Spleen (tissue), 13 donors: ENCODE data around the gene RARA. TPM values are rescaled to one million over a fixed set of nuclear protein-coding genes. Genes with fewer than 3 reads are reported as not detected.
A peak's percentile ranks its signal among the peaks of the same experiment; 100 is the strongest.

Experiments used
- DNase-seq: peaks from one replicate; pipeline ENCODE4 v3.0.0-alpha.2; 2020
- H3K27ac ChIP-seq, 8 donors: fragments of 200-600 bp; sonication (generic) in 7 of 8; 1 replicate in 4 of 8; 2 replicates in 4 of 8; pipeline versions ENCODE4 v1.5.0 to v1.8.0; 2016 to 2021; ENCODE audit warnings: inconsistent platforms in 4 of 8, mild to moderate bottlenecking in 4 of 8, moderate library complexity in 1 of 8
- H3K27me3 ChIP-seq, 7 donors: fragments of 200-600 bp; sonication (generic) in 6 of 7; replicated peaks in 1 of 7; 1 replicate in 4 of 7; 2 replicates in 3 of 7; pipeline versions ENCODE4 v1.5.0 to v1.8.0; 2016 to 2021; ENCODE audit warnings: inconsistent platforms in 3 of 7, mild to moderate bottlenecking in 1 of 7
- H3K36me3 ChIP-seq, 6 donors: fragments of 200-600 bp; sonication (generic) in 5 of 6; 1 replicate in 4 of 6; 2 replicates in 2 of 6; pipeline versions ENCODE4 v1.5.0 to v1.8.0; 2016 to 2021; ENCODE audit warnings: inconsistent platforms in 2 of 6
- H3K4me1 ChIP-seq, 6 donors: fragments of 200-600 bp; sonication (generic) in 5 of 6; 1 replicate in 3 of 6; 2 replicates in 3 of 6; pipeline versions ENCODE4 v1.5.0 to v1.8.0; 2016 to 2021; ENCODE audit warnings: inconsistent platforms in 3 of 6
- H3K4me3 ChIP-seq, 8 donors: fragments of 200-600 bp; sonication (generic) in 7 of 8; 1 replicate in 4 of 8; 2 replicates in 4 of 8; pipeline versions ENCODE4 v1.5.0 to v1.8.0; 2016 to 2021; ENCODE audit warnings: inconsistent platforms in 4 of 8, mild to moderate bottlenecking in 4 of 8, moderate library complexity in 2 of 8
- H3K9me3 ChIP-seq, 8 donors: fragments of 200-600 bp; sonication (generic) in 7 of 8; 1 replicate in 4 of 8; 2 replicates in 4 of 8; pipeline versions ENCODE4 v1.5.0 to v1.8.0; 2016 to 2021; ENCODE audit warnings: inconsistent platforms in 4 of 8
- POLR2A ChIP-seq, 3 donors: fragments of 450-650 bp; IDR thresholded peaks; one replicate each; pipeline ENCODE4 v1.5.1; 2017; ENCODE audit warnings: antibody characterized with exemption in 3 of 3, mild to moderate bottlenecking in 1 of 3
- POLR2AphosphoS5 ChIP-seq, 3 donors: sonication (generic); formaldehyde crosslinking; IDR thresholded peaks; one replicate each; pipeline ENCODE4 v1.5.1; 2017; ENCODE audit warnings: antibody characterized with exemption in 3 of 3
- WGBS, 5 donors: extraction: QIAGEN DNeasy Blood & Tissue Kit in 3 of 5; methylation state at CpG; one replicate each; pipeline versions ENCODE4 v1.1.5 to v1.1.7; 2013 to 2018; 5-methylcytosine and 5-hydroxymethylcytosine counted together
- intact Hi-C: fragments of 100-400 bp; cut with DNase I; formaldehyde crosslinking; loops from one replicate; pipeline ENCODE4 v1.15.0; 2023; ENCODE audit warnings: low total_unique reads
- long read RNA-seq, 2 donors: transcript quantifications; one replicate each; lab custom pipeline, GENCODE V29; 2026
- polyA plus RNA-seq, 3 donors: library from polyadenylated mRNA; stranded (reverse); fragments of 200-250 nt; gene quantifications; one replicate each; pipeline ENCODE4 v1.2.1, GENCODE V29; 2013
- total RNA-seq, 7 donors: library from RNA; depleted of rRNA in 3 of 7; stranded (reverse); fragments of >200 nt in 3 of 7; fragmentation: NEBNext Ultra II Directional in 4 of 7; extraction: Animal tissue kit (Norgen Biotek cat#: 25700) in 4 of 7; gene quantifications; one replicate each; pipeline versions ENCODE4 v1.1.0 to v1.2.1, GENCODE V29; 2016 to 2021
- TF ChIP-seq, protein P1 (sequence below), 11 experiments: fragments of 200-600 bp in 7 of 11; fragments of 450-650 bp in 4 of 11; sonication (generic) in 4 of 11; IDR thresholded peaks in 8 of 11; conservative IDR thresholded peaks in 3 of 11; 1 replicate in 7 of 11; 2 replicates in 4 of 11; pipeline versions ENCODE4 v1.4.0 to v1.8.0; 2016 to 2021; ENCODE audit warnings: antibody characterized with exemption in 11 of 11, inconsistent platforms in 4 of 11, mild to moderate bottlenecking in 1 of 11
- donor health status: healthy with polysubstance abuse.
- donor health status: DM: no; HTN: no; CAD: no; lungs with moderate emphysema.
- donor health status: DM: no; HTN: no; CAD: no.
- donor health status: Bipolar disorder and iron deficiency.
- donor health status: healthy.
- donor health status: DM: no; HTN: no; CAD: no.
- donor health status: DM: yes; HTN: yes; CAD: no.

RARA gene
- total RNA-seq = 10 to 100 TPM; 56.6 to 95.1 (median 71.2) TPM
- 10 to 100 TPM; 13.3 to 28.3 (median 14.8) TPM for polyA plus RNA-seq
- long read RNA-seq, donor 1, transcript RARA-202 (8 exons, 2,285 nt) = major isoform, 7 of 21 reads
- long read RNA-seq, donor 1, transcript RARA-204 (9 exons, 2,024 nt) = minor isoform, 5 of 21 reads
- long read RNA-seq, donor 1, partial matches to known transcripts = 8 of 21 reads
- long read RNA-seq, donor 1, other reads (novel, unspliced or antisense) = 0 of 21 reads
- long read RNA-seq, donor 2, partial matches to known transcripts = 5 of 11 reads
- long read RNA-seq, donor 2, other reads (novel, unspliced or antisense) = 0 of 11 reads

DNA sequence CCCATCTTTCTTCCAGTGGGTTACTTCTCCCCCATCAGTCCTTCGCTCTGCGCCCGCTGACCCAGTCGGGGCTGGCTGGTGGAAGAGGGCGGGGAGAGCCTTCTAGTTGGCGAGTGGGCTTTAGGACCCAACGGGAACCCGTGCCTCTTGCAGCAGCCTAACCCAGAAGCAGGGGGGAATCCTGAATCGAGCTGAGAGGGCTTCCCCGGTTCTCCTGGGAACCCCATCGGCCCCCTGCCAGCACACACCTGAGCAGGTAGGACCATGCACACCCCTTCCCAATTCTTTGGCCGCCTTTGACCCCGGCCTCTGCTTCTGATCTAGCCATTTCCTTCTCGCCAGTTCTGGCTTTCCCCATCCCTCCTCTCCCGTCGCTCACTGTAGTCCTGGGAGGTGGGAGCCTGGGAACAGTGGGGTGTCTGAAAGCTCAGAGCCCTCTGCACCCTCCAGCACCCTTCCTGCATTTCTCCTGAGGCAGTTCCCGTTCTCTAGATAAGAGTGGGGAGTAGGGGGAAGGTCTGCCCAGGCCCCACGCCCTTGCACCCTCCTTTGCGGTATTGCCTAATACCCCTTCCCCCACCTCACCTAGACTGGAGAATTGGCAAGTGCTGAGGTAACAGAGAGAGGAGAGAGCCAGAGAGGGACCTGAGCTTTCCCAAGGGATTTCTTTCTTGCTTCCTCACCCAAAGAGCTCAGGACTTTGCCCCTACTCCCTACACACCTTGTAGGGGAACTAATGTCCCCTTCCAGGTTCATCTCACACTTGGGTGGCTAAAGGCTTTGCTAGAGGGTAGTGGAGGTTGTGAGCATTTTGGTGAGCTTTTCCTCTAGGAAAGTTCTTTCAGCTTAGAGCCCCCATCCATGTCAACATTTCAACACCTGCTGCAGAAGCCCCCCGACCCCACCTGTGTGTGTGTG lies at the start of gene RARA:
Gene RARA, plus strand, starts transcription at position 150 of the 918 bp plus-strand sequence. CDS start 22,039 bp downstream, outside the sequence.
- Histone ChIP-seq H3K36me3 (no peaks in the 10 kb centered on the region), H3K4me1 (peaks cover 60 to 97% (median 85%) of the 10 kb centered on the region in 6 donors), H3K4me3 (peak within 1 kb of the TSS; percentile 16 to 71 (median 38)), H3K27me3 (no peaks in the 10 kb centered on the region), H3K9me3 (no peaks in the 10 kb centered on the region), H3K27ac (peak within 1 kb of the TSS; percentile 16 to 89 (median 84))
- whole genome bisulfite sequencing, 5 donors = 15 to 22% (median 16%) methylated on average over 19 to 20 of the region's 20 CpGs
- DNase-seq = peak; percentile 87
- peak in 1 of 3 donors; percentile 19 for TF ChIP-seq POLR2AphosphoS5 (IDR thresholded peaks at IDR 0.05)
- no peak for TF ChIP-seq POLR2A (IDR thresholded peaks at IDR 0.05)
- TF ChIP-seq, protein P1, sequence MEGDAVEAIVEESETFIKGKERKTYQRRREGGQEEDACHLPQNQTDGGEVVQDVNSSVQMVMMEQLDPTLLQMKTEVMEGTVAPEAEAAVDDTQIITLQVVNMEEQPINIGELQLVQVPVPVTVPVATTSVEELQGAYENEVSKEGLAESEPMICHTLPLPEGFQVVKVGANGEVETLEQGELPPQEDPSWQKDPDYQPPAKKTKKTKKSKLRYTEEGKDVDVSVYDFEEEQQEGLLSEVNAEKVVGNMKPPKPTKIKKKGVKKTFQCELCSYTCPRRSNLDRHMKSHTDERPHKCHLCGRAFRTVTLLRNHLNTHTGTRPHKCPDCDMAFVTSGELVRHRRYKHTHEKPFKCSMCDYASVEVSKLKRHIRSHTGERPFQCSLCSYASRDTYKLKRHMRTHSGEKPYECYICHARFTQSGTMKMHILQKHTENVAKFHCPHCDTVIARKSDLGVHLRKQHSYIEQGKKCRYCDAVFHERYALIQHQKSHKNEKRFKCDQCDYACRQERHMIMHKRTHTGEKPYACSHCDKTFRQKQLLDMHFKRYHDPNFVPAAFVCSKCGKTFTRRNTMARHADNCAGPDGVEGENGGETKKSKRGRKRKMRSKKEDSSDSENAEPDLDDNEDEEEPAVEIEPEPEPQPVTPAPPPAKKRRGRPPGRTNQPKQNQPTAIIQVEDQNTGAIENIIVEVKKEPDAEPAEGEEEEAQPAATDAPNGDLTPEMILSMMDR (IDR thresholded peaks at IDR 0.05 in 8 of 11, conservative IDR thresholded peaks at IDR 0.05 in 3 of 11) = no peak
- intact Hi-C loops = loop anchor here (10.0 kb wide), 1 partner anchor 226 kb away; no protein-coding TSS in a partner anchor

- no peak for DNase-seq
- H3K4me1 ChIP-seq = peaks cover 0 to 3% (median 0%) of the 10 kb centered on the region in 6 donors
- no peak for TF ChIP-seq POLR2AphosphoS5 (IDR thresholded peaks at IDR 0.05)
- TF ChIP-seq, protein P1 (IDR thresholded peaks at IDR 0.05 in 8 of 11, conservative IDR thresholded peaks at IDR 0.05 in 3 of 11) = no peak
- no peak for TF ChIP-seq POLR2A (IDR thresholded peaks at IDR 0.05)
- H3K9me3 ChIP-seq = no peaks in the 10 kb centered on the region
- H3K27ac ChIP-seq = no peak overlapping the region
- 90 to 99% (median 94%) methylated on average over 2 of the region's 2 CpGs for WGBS, 5 donors
- no peaks in the 10 kb centered on the region for H3K27me3 ChIP-seq
- intact Hi-C loops = no loop called here
- H3K36me3 ChIP-seq = peaks cover 0 to 86% (median 75%) of the 10 kb centered on the region in 6 donors
- no peak overlapping the region for H3K4me3 ChIP-seq
Measured at GRCh38 chr17:40259505-40259904, 49.5 kb upstream of the RARA start.

- WGBS, 5 donors = 88 to 95% (median 94%) methylated on average over 7 of the region's 7 CpGs
- no peak for TF ChIP-seq POLR2AphosphoS5 (IDR thresholded peaks at IDR 0.05)
- TF ChIP-seq, protein P1 (IDR thresholded peaks at IDR 0.05 in 8 of 11, conservative IDR thresholded peaks at IDR 0.05 in 3 of 11) = no peak
- TF ChIP-seq POLR2A (IDR thresholded peaks at IDR 0.05) = no peak
- peaks cover 0 to 96% (median 85%) of the 10 kb centered on the region in 6 donors for H3K36me3 ChIP-seq
- H3K27me3 ChIP-seq = no peaks in the 10 kb centered on the region
- H3K4me3 ChIP-seq = no peak overlapping the region
- H3K27ac ChIP-seq = no peak overlapping the region
- H3K4me1 ChIP-seq = peaks cover 0 to 3% (median 0%) of the 10 kb centered on the region in 6 donors
- no peak for DNase-seq
- no peaks in the 10 kb centered on the region for H3K9me3 ChIP-seq
- intact Hi-C loops = no loop called here
Measured at GRCh38 chr17:40260528-40260927, 48.5 kb upstream of the RARA start.
